ENCODE data around the gene ADRA2B.

The ADRA2B gene

DNA sequence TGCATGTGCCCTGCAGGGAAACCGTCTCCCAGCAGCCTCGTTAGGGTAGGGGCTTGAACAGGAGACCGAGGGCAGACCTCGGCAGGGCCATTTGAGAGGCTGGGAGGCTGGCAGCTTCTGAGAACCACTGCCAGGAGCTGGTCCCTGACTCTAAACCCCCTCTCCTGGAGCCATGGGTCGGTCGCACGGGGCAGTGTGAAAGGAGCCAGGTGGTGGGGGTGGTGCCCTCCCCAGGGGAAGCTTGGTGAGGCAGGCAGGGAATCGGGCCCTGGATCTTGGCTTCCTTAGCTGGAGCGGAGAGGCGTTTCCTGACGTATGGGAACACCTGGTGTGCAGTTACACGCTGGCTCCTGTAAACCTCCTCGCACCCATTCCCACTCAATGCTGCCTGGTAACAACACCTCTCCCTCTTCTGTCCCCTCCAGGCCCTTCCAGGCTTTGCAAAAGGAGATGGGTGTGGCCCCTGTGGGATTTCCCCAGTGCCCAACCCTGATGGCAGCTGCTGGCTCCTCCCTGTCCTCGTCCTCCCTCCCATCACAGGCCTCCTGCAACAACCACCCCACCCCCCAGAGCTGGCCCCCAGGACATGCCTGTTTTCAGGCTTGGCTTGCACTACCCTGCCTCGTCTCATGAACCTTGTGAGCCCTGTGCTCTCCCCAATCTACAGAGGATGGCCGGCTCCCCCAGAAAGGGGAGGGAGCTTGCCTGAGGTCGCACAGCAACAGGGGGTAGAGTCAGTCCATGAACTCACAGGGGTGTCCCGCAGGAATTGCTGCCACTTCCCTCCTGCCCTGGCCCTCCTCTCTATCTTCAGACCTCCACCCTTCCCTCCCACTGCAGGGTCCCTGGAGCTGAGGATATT, 24.4 kb downstream of the ADRA2B start:
- no peak overlapping the region for H3K27ac ChIP-seq
- ChIA-PET POLR2A (ENCODE audit: low non-redundant PET) (no interaction called here), CTCF (interaction anchor here (0.7 kb wide), 1 partner anchor 1016 kb away, joined by 3 read pairs; no protein-coding TSS in a partner anchor)
- no peak for TF ChIP-seq CTCF (conservative IDR thresholded peaks at IDR 0.05; ENCODE audit: low read depth)
- no peak for DNase-seq (ENCODE audit: low spot score)

- no peak for DNase-seq (ENCODE audit: low spot score)
- H3K27ac ChIP-seq, result no peak overlapping the region
- POLR2A ChIA-PET (ENCODE audit: low non-redundant PET), result no interaction called here
- CTCF ChIA-PET, result interaction anchor here (0.7 kb wide), 1 partner anchor 1015 kb away, joined by 3 read pairs; no protein-coding TSS in a partner anchor
- TF ChIP-seq CTCF (conservative IDR thresholded peaks at IDR 0.05; ENCODE audit: low read depth), result no peak
Measured at GRCh38 chr2:96091141-96091710, 25.1 kb downstream of the ADRA2B start.

DNA sequence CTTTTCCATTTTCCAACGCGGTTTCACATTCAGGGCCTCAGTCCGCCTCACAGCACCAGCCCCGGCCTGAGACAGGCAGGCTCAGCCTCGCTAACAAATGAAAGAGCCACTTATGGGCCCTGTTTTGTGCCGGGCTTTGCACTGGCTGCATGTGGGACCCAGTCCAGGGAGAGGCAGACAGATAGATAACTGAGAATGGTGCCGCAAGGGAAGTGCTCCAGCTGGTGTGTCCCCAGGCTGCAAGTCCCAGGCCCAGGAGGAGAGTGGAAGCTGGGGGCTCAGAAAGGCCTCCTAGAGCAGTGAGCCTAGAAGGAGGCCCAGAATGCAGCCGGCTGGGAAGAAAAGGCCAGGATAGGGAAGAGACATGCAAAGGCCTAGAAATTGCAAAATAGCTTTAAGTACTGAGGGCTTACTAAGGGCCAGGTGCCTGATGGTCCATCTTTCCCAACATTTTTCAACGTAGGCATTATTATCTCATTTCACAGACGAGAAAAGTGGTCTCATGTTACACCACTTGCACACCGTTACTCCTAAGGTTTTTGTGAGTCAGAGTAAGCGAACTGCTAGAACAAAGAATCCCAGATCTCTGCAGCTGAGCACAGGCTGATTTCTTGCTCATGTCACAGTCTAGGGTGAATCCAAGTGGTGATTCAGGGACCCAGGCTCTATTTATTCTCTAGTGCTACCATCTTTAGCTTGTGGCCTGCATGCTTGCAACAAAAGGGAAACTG, 26.0 kb downstream of the ADRA2B start:
- H3K27ac ChIP-seq, result no peak overlapping the region
- CTCF ChIA-PET, result interaction anchor here (0.7 kb wide), 1 partner anchor 74 kb away, joined by 4 read pairs; no protein-coding TSS in a partner anchor
- no peak for DNase-seq (ENCODE audit: low spot score)
- POLR2A ChIA-PET (ENCODE audit: low non-redundant PET), result no interaction called here
- no peak for TF ChIP-seq CTCF (conservative IDR thresholded peaks at IDR 0.05; ENCODE audit: low read depth)

DNA sequence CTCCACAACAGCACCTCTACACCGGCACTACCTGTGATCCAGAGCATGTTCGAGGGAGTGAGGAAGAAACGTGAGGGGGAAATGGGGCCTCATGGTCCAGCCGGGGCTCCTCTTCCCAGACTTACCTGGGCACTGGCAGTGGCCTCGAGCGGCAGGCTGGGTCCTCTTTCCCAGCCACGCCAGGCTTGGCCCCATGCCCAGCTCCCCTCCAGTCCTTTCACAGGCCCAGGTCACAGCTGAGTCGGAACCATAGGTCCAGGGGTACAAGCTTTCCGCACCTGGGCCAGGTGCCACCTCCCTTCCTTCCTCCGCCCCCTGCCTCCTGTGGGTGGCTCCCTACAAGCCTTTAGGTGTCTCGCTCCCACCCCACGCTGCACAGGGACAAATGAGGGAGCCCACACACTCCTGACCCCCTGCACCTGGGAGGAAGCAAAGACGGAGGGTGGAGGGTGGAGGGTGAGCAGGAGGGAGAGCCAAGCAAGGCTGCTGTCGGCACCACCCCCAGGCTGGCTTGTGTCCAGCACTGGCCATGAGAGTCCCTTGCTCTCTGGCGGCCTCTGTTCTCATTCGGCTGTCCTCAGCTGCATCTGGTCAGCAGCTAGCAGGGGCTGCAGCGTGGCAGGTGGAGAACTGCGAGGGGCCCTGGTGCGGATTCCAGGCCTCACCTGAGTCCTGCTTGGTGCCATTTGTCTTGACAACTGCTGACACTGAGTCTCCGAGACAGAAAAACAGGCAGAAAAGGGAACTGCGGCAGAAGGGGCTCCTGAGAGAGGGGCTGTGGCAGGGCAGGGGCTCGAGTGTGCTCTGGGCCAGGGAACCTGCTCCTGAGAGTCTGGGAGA, 26.8 kb downstream of the ADRA2B start:
- no peak for DNase-seq (ENCODE audit: low spot score)
- TF ChIP-seq CTCF (conservative IDR thresholded peaks at IDR 0.05; ENCODE audit: low read depth), result no peak
- POLR2A ChIA-PET (ENCODE audit: low non-redundant PET), result no interaction called here
- CTCF ChIA-PET, result no interaction called here
- H3K27ac ChIP-seq, result no peak overlapping the region

GRCh38 chr2:96088340-96089335, 27.7 kb downstream of the ADRA2B start:
- POLR2A ChIA-PET (ENCODE audit: low non-redundant PET), result no interaction called here
- no peak for TF ChIP-seq CTCF (conservative IDR thresholded peaks at IDR 0.05; ENCODE audit: low read depth)
- CTCF ChIA-PET, result interaction anchor here (0.6 to 1.0 kb wide), 2 partner anchors 29 to 273 kb away, joined by 3 read pairs; no protein-coding TSS in a partner anchor
- no peak for DNase-seq (ENCODE audit: low spot score)
- no peak overlapping the region for H3K27ac ChIP-seq
